H1 (cell line): ENCODE results near the gene TSPAN9. TPM values are rescaled to one million over a fixed set of nuclear protein-coding genes. Genes with fewer than 3 reads are reported as not detected.

Source experiments
- CTCF ChIA-PET: fragments of 300-600 bp; sonication (Branson Sonifier 250); formaldehyde crosslinking; loops from one replicate; lab custom pipeline; 2021; ENCODE audit not compliant: partially characterized antibody; lab: Charles Lee
- POLR2A ChIA-PET: fragments of 300-600 bp; sonication (Branson Sonifier 250); formaldehyde crosslinking; loops from one replicate; lab custom pipeline; 2021; ENCODE audit warnings: inconsistent platforms; ENCODE audit not compliant: partially characterized antibody; lab: Charles Lee
- DNase-seq, 2 experiments: peaks; one replicate each; pipeline versions ENCODE4 v3.0.0 to v3.0.0-alpha.2; 2010 to 2022; ENCODE audit warnings: low spot score in 2 of 2, low read depth in 1 of 2, mixed read lengths in 1 of 2
- FAIRE-seq: peaks from 2 replicates; lab custom pipeline; 2011; peaks lifted over from hg19 to GRCh38; lab: Jason Lieb, UNC
- H2AFZ ChIP-seq: 2 replicates; pipeline ENCODE4 v1.8.1; 2012; ENCODE audit warnings: low read length, inconsistent platforms
- H2AK5ac ChIP-seq: 2 replicates; pipeline ENCODE4 v1.6.1; 2013; ENCODE audit warnings: low read depth, low read length
- H2BK120ac ChIP-seq: replicated peaks from 2 replicates; pipeline ENCODE3; 2013; ENCODE audit warnings: low read depth, low read length, inconsistent platforms
- H2BK12ac ChIP-seq: 2 replicates; pipeline ENCODE4 v1.6.1; 2013; ENCODE audit warnings: low read depth, low read length
- H2BK15ac ChIP-seq: 2 replicates; pipeline ENCODE4 v1.6.1; 2013; ENCODE audit warnings: low read length
- H2BK20ac ChIP-seq: 2 replicates; pipeline ENCODE4 v1.6.1; 2013; ENCODE audit warnings: low read length
- H2BK5ac ChIP-seq: 2 replicates; pipeline ENCODE4 v1.6.1; 2013; ENCODE audit warnings: low read depth, low read length
- H3K14ac ChIP-seq: 2 replicates; pipeline ENCODE4 v1.6.1; 2013; ENCODE audit warnings: inconsistent platforms; ENCODE audit not compliant: insufficient read length
- H3K18ac ChIP-seq: 2 replicates; pipeline ENCODE4 v1.6.1; 2013; ENCODE audit warnings: low read length; ENCODE audit errors: extremely low read depth
- H3K23ac ChIP-seq: 2 replicates; pipeline ENCODE4 v1.6.1; 2013; ENCODE audit warnings: inconsistent platforms; ENCODE audit not compliant: insufficient read length
- H3K23me2 ChIP-seq: 2 replicates; pipeline ENCODE4 v1.6.1; 2013; ENCODE audit warnings: low read depth, low read length
- H3K27ac ChIP-seq: 2 replicates; pipeline ENCODE4 v1.6.1; 2011; ENCODE audit warnings: low read depth, low read length, inconsistent platforms
- H3K27me3 ChIP-seq, 4 experiments: replicated peaks in 1 of 4; 1 replicate in 1 of 4; 2 replicates in 3 of 4; pipeline versions ENCODE4 v1.6.1 to v1.8.1; 2011 to 2013; ENCODE audit warnings: low read length in 3 of 4, mild to moderate bottlenecking in 3 of 4, inconsistent platforms in 2 of 4, mixed read lengths in 2 of 4, moderate library complexity in 1 of 4; ENCODE audit not compliant: control insufficient read depth in 3 of 4, insufficient read depth in 3 of 4; ENCODE audit errors: extremely low read depth in 1 of 4
- H3K36me3 ChIP-seq, 4 experiments: 2 replicates each; pipeline versions ENCODE4 v1.6.1 to v1.8.1; 2011 to 2013; ENCODE audit warnings: mild to moderate bottlenecking in 4 of 4, low read length in 3 of 4, moderate library complexity in 2 of 4, control low read depth in 1 of 4, inconsistent platforms in 1 of 4; ENCODE audit not compliant: insufficient read depth in 4 of 4, control insufficient read depth in 2 of 4
- H3K4ac ChIP-seq: replicated peaks from 2 replicates; pipeline ENCODE3; 2013; ENCODE audit warnings: low read length, low read depth, mixed read lengths, inconsistent platforms; ENCODE audit not compliant: insufficient read length
- H3K4me1 ChIP-seq, 4 experiments: replicated peaks in 1 of 4; 1 replicate in 1 of 4; 2 replicates in 3 of 4; pipeline versions ENCODE4 v1.6.1 to v1.8.1; 2011 to 2013; ENCODE audit warnings: low read length in 3 of 4, inconsistent platforms in 2 of 4, mixed read lengths in 1 of 4; ENCODE audit not compliant: insufficient read depth in 4 of 4, control insufficient read depth in 3 of 4
- H3K4me2 ChIP-seq, 2 experiments: 2 replicates each; pipeline versions ENCODE4 v1.6.1 to v1.8.1; 2011 to 2013; ENCODE audit warnings: low read depth in 2 of 2, low read length in 2 of 2, control low read depth in 1 of 2, inconsistent platforms in 1 of 2, mild to moderate bottlenecking in 1 of 2; ENCODE audit not compliant: insufficient read depth in 1 of 2
- H3K4me3 ChIP-seq, 4 experiments: fragments of 200-600, 300-600 bp in 1 of 4; sonication (generic), shearing (Covaris generic), sonication (Bioruptor Twin) in 1 of 4; 2 replicates each; pipeline versions ENCODE4 v1.5.1 to v1.8.1; 2011 to 2016; ENCODE audit warnings: low read length in 4 of 4, low read depth in 3 of 4, control low read depth in 2 of 4, inconsistent platforms in 2 of 4, mild to moderate bottlenecking in 2 of 4, mixed read lengths in 1 of 4, moderate library complexity in 1 of 4; ENCODE audit not compliant: insufficient read depth in 2 of 4; ENCODE audit errors: extremely low read depth in 1 of 4
- H3K56ac ChIP-seq: replicated peaks from 2 replicates; pipeline ENCODE3; 2013; ENCODE audit warnings: low read depth, mild to moderate bottlenecking, mixed read lengths, low read length, inconsistent platforms; ENCODE audit not compliant: insufficient read length
- H3K79me1 ChIP-seq: 2 replicates; pipeline ENCODE4 v1.6.1; 2013; ENCODE audit warnings: low read depth, low read length, control low read depth
- H3K79me2 ChIP-seq, 2 experiments: 2 replicates each; pipeline versions ENCODE4 v1.6.1 to v1.8.1; 2012 to 2013; ENCODE audit warnings: low read length in 2 of 2, mild to moderate bottlenecking in 2 of 2, inconsistent platforms in 1 of 2; ENCODE audit not compliant: insufficient read depth in 2 of 2, control insufficient read depth in 1 of 2
- H3K9ac ChIP-seq, 4 experiments: replicated peaks in 1 of 4; 1 replicate in 1 of 4; 2 replicates in 3 of 4; pipeline versions ENCODE4 v1.6.1 to v1.8.1; 2011 to 2013; ENCODE audit warnings: low read depth in 3 of 4, low read length in 3 of 4, control low read depth in 2 of 4, mild to moderate bottlenecking in 2 of 4, moderate library complexity in 2 of 4, inconsistent platforms in 1 of 4; ENCODE audit errors: extremely low read depth in 1 of 4
- H3K9me3 ChIP-seq, 2 experiments: 2 replicates each; pipeline versions ENCODE4 v1.6.1 to v1.8.1; 2012 to 2013; ENCODE audit warnings: mild to moderate bottlenecking in 2 of 2, moderate library complexity in 2 of 2, control low read depth in 1 of 2, inconsistent platforms in 1 of 2, low read depth in 1 of 2, low read length in 1 of 2, mixed read lengths in 1 of 2; ENCODE audit not compliant: insufficient read depth in 2 of 2
- H4K20me1 ChIP-seq, 2 experiments: replicated peaks in 1 of 2; 2 replicates each; pipeline versions ENCODE3 to v1.8.1; 2011 to 2013; ENCODE audit warnings: inconsistent platforms in 2 of 2, low read length in 2 of 2, mild to moderate bottlenecking in 1 of 2; ENCODE audit not compliant: insufficient read depth in 2 of 2, control insufficient read depth in 1 of 2
- H4K5ac ChIP-seq: 2 replicates; pipeline ENCODE4 v1.6.1; 2013; ENCODE audit warnings: low read length, low read depth, mixed read lengths, inconsistent platforms; ENCODE audit not compliant: insufficient read length
- H4K8ac ChIP-seq: 2 replicates; pipeline ENCODE4 v1.8.0; 2013; ENCODE audit warnings: mild to moderate bottlenecking, moderate library complexity, low read length, inconsistent platforms; ENCODE audit not compliant: insufficient read depth; ENCODE audit errors: extremely low read depth
- H4K91ac ChIP-seq: replicated peaks from 2 replicates; pipeline ENCODE3; 2013; ENCODE audit warnings: low read length, mixed read lengths, inconsistent platforms; ENCODE audit not compliant: insufficient read length
- GTF2F1 ChIP-seq: IDR thresholded peaks from 2 replicates; pipeline ENCODE4 v1.6.1; 2012; ENCODE audit warnings: low read depth, low read length, improper control_type of control experiment, borderline replicate concordance
- JUND ChIP-seq: IDR thresholded peaks from 2 replicates; pipeline ENCODE4 v1.6.1; 2011; ENCODE audit warnings: mild to moderate bottlenecking, improper control_type of control experiment, low read length
- KDM5A ChIP-seq: fragments of 200-600 bp; IDR thresholded peaks from 2 replicates; pipeline ENCODE4 v1.7.1; 2012; ENCODE audit warnings: mild to moderate bottlenecking, low read length, inconsistent platforms, mixed read lengths
- MAX ChIP-seq: IDR thresholded peaks from 2 replicates; pipeline ENCODE4 v1.6.1; 2012; ENCODE audit warnings: inconsistent platforms
- TAF7 ChIP-seq: optimal IDR thresholded peaks from 2 replicates; pipeline ENCODE3; 2011; ENCODE audit warnings: low read depth, mild to moderate bottlenecking, inconsistent platforms, low read length, moderate library complexity, borderline replicate concordance
- WGBS, 2 experiments: shearing (Covaris generic) in 1 of 2; methylation state at CpG; one replicate each; pipeline versions ENCODE4 v1.1.6 to v1.1.7; 2013 to 2015; ENCODE audit warnings: low lambda C conversion rate in 2 of 2, mixed read lengths in 2 of 2, inconsistent platforms in 1 of 2, low coverage in 1 of 2, missing lambda C conversion rate in 1 of 2; ENCODE audit not compliant: insufficient replicate concordance in 2 of 2, insufficient coverage in 1 of 2, insufficient read length in 1 of 2; ENCODE audit errors: extremely low coverage in 1 of 2, missing lambda C conversion rate in 1 of 2; 5-methylcytosine and 5-hydroxymethylcytosine counted together
- polyA plus RNA-seq, 7 experiments: library from polyadenylated mRNA; depleted of rRNA in 3 of 7; stranded (reverse) in 5 of 7; unstranded in 2 of 7; fragments of >200 nt in 5 of 7; fragments of 200-250 nt in 2 of 7; gene quantifications; 1 replicate in 5 of 7; 2 replicates in 1 of 7; 4 replicates in 1 of 7; pipeline versions ENCODE4 v1.2.1 to v1.2.3, GENCODE V29; 2011 to 2013; ENCODE audit warnings: missing spikeins in 2 of 7, mixed read lengths in 2 of 7
- total RNA-seq: library from RNA; stranded (reverse); fragmentation: NEBNext Ultra II Directional; extraction: Animal tissue kit (Norgen Biotek cat#: 25700); gene quantifications from 2 replicates; pipeline ENCODE4 v1.2.1, GENCODE V29; 2021

TSPAN9 gene
- total and polyA plus RNA-seq, 2 of the 8 experiments (the other 6 are each of a cell fraction or from before 2014, with no cell fraction given), result 11.5 to 29.1 TPM

GRCh38 chr12:3333991-3334391, 256.8 kb downstream of the TSPAN9 start:
- Histone ChIP-seq H2BK20ac (no peak overlapping the region), H3K27me3 (no peaks in the 10 kb centered on the region), H3K4ac (no peak overlapping the region), H3K27ac (no peak overlapping the region; the same call in 1 of the 2 replicates), H2AFZ (no peak overlapping the region; the same call in 1 of the 2 replicates), H3K79me2 (no peaks in the 10 kb centered on the region), H2BK15ac (peak overlapping the region; percentile 29; the same call in 1 of the 2 replicates), H2AK5ac (no peak overlapping the region), H2BK12ac (no peak overlapping the region), H3K9me3 (no peaks in the 10 kb centered on the region), H3K23me2 (no peaks in the 10 kb centered on the region), H3K4me2 (no peak overlapping the region), H2BK120ac (no peak overlapping the region), H2BK5ac (no peak overlapping the region), H4K5ac (no peak overlapping the region), H3K23ac (no peak overlapping the region), H3K4me3 (no peak overlapping the region), H3K56ac (no peak overlapping the region), H3K79me1 (no peaks in the 10 kb centered on the region), H3K18ac (peak overlapping the region; percentile 52; the same call in 1 of the 2 replicates), H4K8ac (peak overlapping the region; percentile 66; the same call in 1 of the 2 replicates), H3K14ac (no peak overlapping the region), H3K9ac (no peak overlapping the region), H4K91ac (no peak overlapping the region), H3K4me1 (peaks cover 3 to 14% (median 7%) of the 10 kb centered on the region in 4 experiments; a peak in 6 of 7 replicates), H3K36me3 (no peaks in the 10 kb centered on the region), H4K20me1 (no peaks in the 10 kb centered on the region)
- WGBS, 2 experiments, result 84% methylated on average over 9 of the region's 9 CpGs; no CpG with 5 or more reads in 1 of the 2 experiments
- TF ChIP-seq KDM5A, result no peak
- no peak for TF ChIP-seq GTF2F1
- TF ChIP-seq MAX, result no peak
- no peak for TF ChIP-seq TAF7
- TF ChIP-seq JUND, result no peak
- POLR2A ChIA-PET, result interaction anchor here (1.1 kb wide), 2 partner anchors 20 to 31 kb away, joined by 4 read pairs; no protein-coding TSS in a partner anchor
- DNase-seq, result no peak
- CTCF ChIA-PET, result interaction anchor here (0.6 to 16.4 kb wide), 28 partner anchors 8 to 1429 kb away, joined by 3 to 216 read pairs (median 5); no protein-coding TSS in a partner anchor
- no peak for FAIRE-seq
